NT2/D1 (cell line): Measurements from ENCODE around the gene ANAPC2.

Experiments used
- SUZ12 ChIP-seq: IDR thresholded peaks from 2 replicates; pipeline ENCODE4 v1.6.1; 2011; ENCODE audit not compliant: insufficient read length, insufficient read depth; ENCODE audit errors: extremely low read depth
- ZNF274 ChIP-seq: IDR thresholded peaks from 2 replicates; pipeline ENCODE4 v1.6.1; 2011; ENCODE audit warnings: mild to moderate bottlenecking, low read depth, low read length

DNA sequence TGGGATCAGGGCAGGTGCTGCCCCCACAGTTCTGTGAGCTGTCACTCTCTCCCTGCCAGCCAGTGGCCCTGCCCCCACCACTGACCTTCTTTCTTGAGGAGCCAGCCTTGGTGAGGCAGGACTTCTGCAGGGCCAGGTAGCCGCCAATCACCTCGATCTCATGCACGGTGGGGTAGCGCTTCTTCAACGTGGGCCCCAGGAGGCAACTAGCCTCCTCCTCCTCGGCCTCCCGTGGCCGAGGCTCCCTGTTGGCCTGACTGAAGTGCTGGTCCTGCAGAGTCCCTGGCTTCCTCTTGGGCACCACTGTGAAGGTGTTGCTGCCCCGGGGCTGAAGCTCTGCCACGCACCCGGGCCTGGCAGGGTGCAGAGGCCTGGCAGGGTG is 10.5 kb upstream of the ANAPC2 start:
- TF ChIP-seq ZNF274: no peak
- no peak for TF ChIP-seq SUZ12
